Body of pancreas (tissue), 4 donors: ENCODE results near the gene PCID2.

ENCODE experiments used
- CTCF ChIP-seq, 7 experiments: fragments of 450-650 bp in 4 of 7; fragments of 200-600 bp in 3 of 7; sonication (generic) in 3 of 7; IDR thresholded peaks; one replicate each; pipeline ENCODE4 v1.5.1; 2016 to 2019; ENCODE audit warnings: antibody characterized with exemption in 7 of 7
- POLR2A ChIP-seq, 3 donors: fragments of 450-650 bp; IDR thresholded peaks; one replicate each; pipeline ENCODE4 v1.6.1; 2016; ENCODE audit warnings: antibody characterized with exemption in 3 of 3, mild to moderate bottlenecking in 2 of 3

GRCh38 chr13:113186061-113186900, 22.2 kb downstream of the PCID2 start:
- TF ChIP-seq POLR2A (IDR thresholded peaks at IDR 0.05) (no peak), CTCF (IDR thresholded peaks at IDR 0.05) (no peak)
